ENCODE data around the gene S100A12. TPM values are rescaled to one million over a fixed set of nuclear protein-coding genes. Genes with fewer than 3 reads are reported as not detected.
A peak's percentile ranks its signal among the peaks of the same experiment; 100 is the strongest.

Gene S100A12
- total RNA-seq, 4 donors from 2014 or later = not detected

DNA sequence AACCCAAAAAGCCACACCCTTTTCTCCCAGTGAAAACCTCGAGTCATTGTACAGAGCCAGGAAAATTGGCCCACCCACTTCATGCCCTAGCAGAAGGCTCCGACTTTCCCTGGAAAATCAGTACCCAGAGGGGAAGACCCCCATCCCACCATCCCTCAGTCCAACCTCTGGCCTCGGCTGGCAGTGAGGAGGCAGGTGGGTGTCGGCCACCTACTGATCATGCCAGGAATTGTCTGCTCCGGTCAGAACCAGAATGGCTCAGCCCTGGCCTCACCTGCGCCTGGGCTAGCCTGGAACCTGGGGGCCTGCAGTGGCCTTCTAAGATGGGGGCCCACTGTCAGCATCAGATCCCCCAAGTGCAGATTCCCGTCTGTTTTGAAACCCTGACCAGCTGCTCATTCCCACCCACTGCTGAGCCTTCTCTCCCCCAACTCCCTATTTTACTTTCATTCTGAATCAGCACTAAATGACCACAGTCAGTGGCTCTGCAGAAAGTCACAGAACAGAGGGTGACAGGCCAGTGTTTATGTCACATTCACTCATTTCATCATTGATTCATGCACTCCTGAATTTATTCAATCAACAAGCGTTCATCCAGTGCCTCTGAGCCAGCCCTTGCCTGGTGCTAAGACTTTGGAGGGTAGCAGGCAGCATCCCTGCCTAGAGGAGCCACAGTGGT lies 20.8 kb downstream of the S100A12 start:
- 20 to 44% methylated on average over 1 to 5 of the region's 8 CpGs for WGBS, 2 donors (ENCODE audit: low coverage in 1 of 2)
- no peaks in the 10 kb centered on the region for H3K36me3 ChIP-seq
- H3K9me3 ChIP-seq = no peaks in the 10 kb centered on the region
- H3K27me3 ChIP-seq = peaks cover 22% of the 10 kb centered on the region
- no peak overlapping the region for H3K27ac ChIP-seq
- in situ Hi-C loops (cut with MboI; ENCODE audit: low pct_ligation_motif_present in 1 of 4, low pct_unique_long_range_greater_than_20kb in 1 of 4, low sequenced_read_pairs in 3 of 4) = loop anchor here in 2 of 4 donors (5.0 to 25.0 kb wide), 3 partner anchors 128 to 233 kb away; no protein-coding TSS in a partner anchor
- no peak for DNase-seq
- TF ChIP-seq CTCF (IDR thresholded peaks at IDR 0.05) (no peak), POLR2AphosphoS5 (IDR thresholded peaks at IDR 0.05) (no peak), POLR2A (IDR thresholded peaks at IDR 0.05) (no peak), EP300 (IDR thresholded peaks at IDR 0.05; ENCODE audit: low read depth) (no peak)
- intact Hi-C loops (cut with DNase I; ENCODE audit: low total_unique reads) = loop anchor here (5.0 kb wide), 1 partner anchor 143 kb away; no protein-coding TSS in a partner anchor
- peaks cover 0 to 4% (median 0%) of the 10 kb centered on the region in 4 donors for H3K4me1 ChIP-seq
- H3K4me3 ChIP-seq = no peak overlapping the region

GRCh38 chr1:153353226-153353947 lies 22.0 kb downstream of the S100A12 start:
- H3K27ac ChIP-seq = no peak overlapping the region
- WGBS, 2 donors (ENCODE audit: low coverage in 1 of 2) = 74 to 85% methylated on average over 3 to 7 of the region's 7 CpGs
- no peak for DNase-seq
- intact Hi-C loops (cut with DNase I; ENCODE audit: low total_unique reads) (loop anchor here (5.0 kb wide), 1 partner anchor 144 kb away; no protein-coding TSS in a partner anchor), in situ Hi-C loops (cut with MboI; ENCODE audit: low pct_ligation_motif_present in 1 of 4, low pct_unique_long_range_greater_than_20kb in 1 of 4, low sequenced_read_pairs in 3 of 4) (loop anchor here in 2 of 4 donors (5.0 to 25.0 kb wide), 3 partner anchors 129 to 234 kb away; no protein-coding TSS in a partner anchor)
- H3K9me3 ChIP-seq = no peaks in the 10 kb centered on the region
- no peak for TF ChIP-seq POLR2AphosphoS5 (IDR thresholded peaks at IDR 0.05)
- TF ChIP-seq CTCF (IDR thresholded peaks at IDR 0.05) = peak in 1 of 5 experiments; percentile 5
- no peaks in the 10 kb centered on the region for H3K36me3 ChIP-seq
- H3K27me3 ChIP-seq = peaks cover 28% of the 10 kb centered on the region
- no peak overlapping the region for H3K4me3 ChIP-seq
- H3K4me1 ChIP-seq = peaks cover 0 to 4% (median 0%) of the 10 kb centered on the region in 4 donors

DNA sequence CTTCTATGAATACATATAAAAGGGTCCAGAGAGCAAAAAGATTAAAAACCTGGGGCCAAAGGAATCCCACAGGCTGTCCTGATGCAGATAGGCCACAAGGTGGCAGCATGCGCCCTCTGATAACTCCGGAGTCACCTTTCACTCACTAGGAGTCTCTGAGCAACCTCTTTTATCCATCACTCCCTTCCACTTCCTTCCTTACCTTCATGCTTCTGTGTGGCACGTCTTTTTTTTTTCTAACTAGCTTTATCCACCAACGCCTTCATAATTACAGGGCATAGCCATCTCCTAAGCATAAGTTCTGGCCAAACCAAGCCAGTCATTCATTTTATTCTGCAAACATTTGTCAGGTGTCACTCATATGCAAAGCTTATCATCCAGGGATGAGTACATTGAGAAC lies 22.9 kb downstream of the S100A12 start:
- Histone ChIP-seq H3K27me3 (peaks cover 33% of the 10 kb centered on the region), H3K9me3 (no peaks in the 10 kb centered on the region), H3K27ac (no peak overlapping the region), H3K4me1 (no peaks in the 10 kb centered on the region), H3K36me3 (no peaks in the 10 kb centered on the region), H3K4me3 (no peak overlapping the region)
- 0 to 1% methylated on average over 4 of the region's 4 CpGs for WGBS, 2 donors (ENCODE audit: low coverage in 1 of 2)
- intact Hi-C loops (cut with DNase I; ENCODE audit: low total_unique reads) (loop anchor here (5.0 kb wide), 1 partner anchor 145 kb away; no protein-coding TSS in a partner anchor), in situ Hi-C loops (cut with MboI; ENCODE audit: low pct_ligation_motif_present in 1 of 4, low pct_unique_long_range_greater_than_20kb in 1 of 4, low sequenced_read_pairs in 3 of 4) (loop anchor here in 2 of 4 donors (5.0 to 25.0 kb wide), 3 partner anchors 130 to 235 kb away; no protein-coding TSS in a partner anchor)
- peak; percentile 66 for DNase-seq
- TF ChIP-seq POLR2AphosphoS5 (IDR thresholded peaks at IDR 0.05) (no peak), CTCF (IDR thresholded peaks at IDR 0.05) (peak; percentile 86 to 95 (median 88))

- Histone ChIP-seq H3K4me1 (no peaks in the 10 kb centered on the region), H3K9me3 (no peaks in the 10 kb centered on the region), H3K27ac (no peak overlapping the region), H3K36me3 (no peaks in the 10 kb centered on the region), H3K27me3 (peaks cover 36% of the 10 kb centered on the region), H3K4me3 (no peak overlapping the region)
- intact Hi-C loops (cut with DNase I; ENCODE audit: low total_unique reads) (loop anchor here (5.0 kb wide), 1 partner anchor 147 kb away; no protein-coding TSS in a partner anchor), in situ Hi-C loops (cut with MboI; ENCODE audit: low pct_ligation_motif_present in 1 of 4, low pct_unique_long_range_greater_than_20kb in 1 of 4, low sequenced_read_pairs in 3 of 4) (loop anchor here in 2 of 4 donors (5.0 to 25.0 kb wide), 3 partner anchors 132 to 237 kb away; no protein-coding TSS in a partner anchor)
- WGBS, 2 donors (ENCODE audit: low coverage in 1 of 2) = 26 to 45% methylated on average over 1 of the region's 1 CpG
- DNase-seq = no peak
- TF ChIP-seq CTCF (IDR thresholded peaks at IDR 0.05) (no peak), POLR2A (IDR thresholded peaks at IDR 0.05) (no peak), EP300 (IDR thresholded peaks at IDR 0.05; ENCODE audit: low read depth) (no peak), POLR2AphosphoS5 (IDR thresholded peaks at IDR 0.05) (no peak)
Measured at GRCh38 chr1:153350321-153350957, 25.0 kb downstream of the S100A12 start.
